ENCODE data around the gene ZNF580. TPM values are rescaled to one million over a fixed set of nuclear protein-coding genes. Genes with fewer than 3 reads are reported as not detected.
A peak's percentile ranks its signal among the peaks of the same experiment; 100 is the strongest.

The ZNF580 gene
- total and polyA plus RNA-seq, 9 of the 15 experiments (the other 6 are each of a cell fraction or from before 2014, with no cell fraction given) = 2.3 to 47.4 (median 6.0) TPM

DNA sequence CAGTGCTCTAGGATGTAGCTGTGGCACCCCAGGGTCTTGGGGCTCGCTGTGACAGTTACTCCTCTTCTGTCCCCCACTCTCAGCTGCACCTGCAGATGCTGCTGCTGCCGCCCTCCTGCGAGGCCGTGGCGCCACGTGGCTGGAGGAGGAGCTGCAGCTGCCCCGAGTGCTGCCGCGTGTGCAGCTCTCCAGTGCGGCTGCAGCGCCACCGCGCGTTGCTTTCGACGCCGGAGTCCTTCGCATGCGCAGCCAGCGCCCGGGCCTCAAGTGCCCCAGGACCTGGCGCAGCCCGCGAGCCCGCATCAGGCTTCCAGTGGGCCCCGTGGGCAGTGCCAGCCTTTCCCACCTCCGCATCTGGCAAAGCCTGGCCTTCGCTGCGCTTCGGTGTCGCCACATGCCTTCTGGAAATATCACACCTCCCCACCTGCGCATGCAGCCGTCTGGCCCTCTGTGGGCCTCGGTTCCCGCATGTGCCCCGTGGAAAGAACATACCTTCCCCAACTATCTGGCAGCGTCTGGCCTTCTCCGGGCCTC, 692 bp upstream of the ZNF580 start (continued):
- TF ChIP-seq CREB3L1 (IDR thresholded peaks at IDR 0.05; ENCODE audit: borderline replicate concordance, low read depth) = peak; percentile 98
- TF ChIP-seq PBX2 (CRISPR knock-in tag; IDR thresholded peaks at IDR 0.05; ENCODE audit: low read depth) = no peak
- no peak for TF ChIP-seq PBX2 (tag; conservative IDR thresholded peaks at IDR 0.05; ENCODE audit: low read depth)
- no peak for TF ChIP-seq TFAM (CRISPR knock-in tag; conservative IDR thresholded peaks at IDR 0.05)
- TF ChIP-seq SIN3A (IDR thresholded peaks at IDR 0.05; ENCODE audit: borderline replicate concordance in 2 of 2, control insufficient read depth in 1 of 2, low read depth in 2 of 2, low read length in 2 of 2) = peak in 1 of 2 experiments; percentile 36; a peak in 1 of 4 replicates
- TF ChIP-seq, protein P1, sequence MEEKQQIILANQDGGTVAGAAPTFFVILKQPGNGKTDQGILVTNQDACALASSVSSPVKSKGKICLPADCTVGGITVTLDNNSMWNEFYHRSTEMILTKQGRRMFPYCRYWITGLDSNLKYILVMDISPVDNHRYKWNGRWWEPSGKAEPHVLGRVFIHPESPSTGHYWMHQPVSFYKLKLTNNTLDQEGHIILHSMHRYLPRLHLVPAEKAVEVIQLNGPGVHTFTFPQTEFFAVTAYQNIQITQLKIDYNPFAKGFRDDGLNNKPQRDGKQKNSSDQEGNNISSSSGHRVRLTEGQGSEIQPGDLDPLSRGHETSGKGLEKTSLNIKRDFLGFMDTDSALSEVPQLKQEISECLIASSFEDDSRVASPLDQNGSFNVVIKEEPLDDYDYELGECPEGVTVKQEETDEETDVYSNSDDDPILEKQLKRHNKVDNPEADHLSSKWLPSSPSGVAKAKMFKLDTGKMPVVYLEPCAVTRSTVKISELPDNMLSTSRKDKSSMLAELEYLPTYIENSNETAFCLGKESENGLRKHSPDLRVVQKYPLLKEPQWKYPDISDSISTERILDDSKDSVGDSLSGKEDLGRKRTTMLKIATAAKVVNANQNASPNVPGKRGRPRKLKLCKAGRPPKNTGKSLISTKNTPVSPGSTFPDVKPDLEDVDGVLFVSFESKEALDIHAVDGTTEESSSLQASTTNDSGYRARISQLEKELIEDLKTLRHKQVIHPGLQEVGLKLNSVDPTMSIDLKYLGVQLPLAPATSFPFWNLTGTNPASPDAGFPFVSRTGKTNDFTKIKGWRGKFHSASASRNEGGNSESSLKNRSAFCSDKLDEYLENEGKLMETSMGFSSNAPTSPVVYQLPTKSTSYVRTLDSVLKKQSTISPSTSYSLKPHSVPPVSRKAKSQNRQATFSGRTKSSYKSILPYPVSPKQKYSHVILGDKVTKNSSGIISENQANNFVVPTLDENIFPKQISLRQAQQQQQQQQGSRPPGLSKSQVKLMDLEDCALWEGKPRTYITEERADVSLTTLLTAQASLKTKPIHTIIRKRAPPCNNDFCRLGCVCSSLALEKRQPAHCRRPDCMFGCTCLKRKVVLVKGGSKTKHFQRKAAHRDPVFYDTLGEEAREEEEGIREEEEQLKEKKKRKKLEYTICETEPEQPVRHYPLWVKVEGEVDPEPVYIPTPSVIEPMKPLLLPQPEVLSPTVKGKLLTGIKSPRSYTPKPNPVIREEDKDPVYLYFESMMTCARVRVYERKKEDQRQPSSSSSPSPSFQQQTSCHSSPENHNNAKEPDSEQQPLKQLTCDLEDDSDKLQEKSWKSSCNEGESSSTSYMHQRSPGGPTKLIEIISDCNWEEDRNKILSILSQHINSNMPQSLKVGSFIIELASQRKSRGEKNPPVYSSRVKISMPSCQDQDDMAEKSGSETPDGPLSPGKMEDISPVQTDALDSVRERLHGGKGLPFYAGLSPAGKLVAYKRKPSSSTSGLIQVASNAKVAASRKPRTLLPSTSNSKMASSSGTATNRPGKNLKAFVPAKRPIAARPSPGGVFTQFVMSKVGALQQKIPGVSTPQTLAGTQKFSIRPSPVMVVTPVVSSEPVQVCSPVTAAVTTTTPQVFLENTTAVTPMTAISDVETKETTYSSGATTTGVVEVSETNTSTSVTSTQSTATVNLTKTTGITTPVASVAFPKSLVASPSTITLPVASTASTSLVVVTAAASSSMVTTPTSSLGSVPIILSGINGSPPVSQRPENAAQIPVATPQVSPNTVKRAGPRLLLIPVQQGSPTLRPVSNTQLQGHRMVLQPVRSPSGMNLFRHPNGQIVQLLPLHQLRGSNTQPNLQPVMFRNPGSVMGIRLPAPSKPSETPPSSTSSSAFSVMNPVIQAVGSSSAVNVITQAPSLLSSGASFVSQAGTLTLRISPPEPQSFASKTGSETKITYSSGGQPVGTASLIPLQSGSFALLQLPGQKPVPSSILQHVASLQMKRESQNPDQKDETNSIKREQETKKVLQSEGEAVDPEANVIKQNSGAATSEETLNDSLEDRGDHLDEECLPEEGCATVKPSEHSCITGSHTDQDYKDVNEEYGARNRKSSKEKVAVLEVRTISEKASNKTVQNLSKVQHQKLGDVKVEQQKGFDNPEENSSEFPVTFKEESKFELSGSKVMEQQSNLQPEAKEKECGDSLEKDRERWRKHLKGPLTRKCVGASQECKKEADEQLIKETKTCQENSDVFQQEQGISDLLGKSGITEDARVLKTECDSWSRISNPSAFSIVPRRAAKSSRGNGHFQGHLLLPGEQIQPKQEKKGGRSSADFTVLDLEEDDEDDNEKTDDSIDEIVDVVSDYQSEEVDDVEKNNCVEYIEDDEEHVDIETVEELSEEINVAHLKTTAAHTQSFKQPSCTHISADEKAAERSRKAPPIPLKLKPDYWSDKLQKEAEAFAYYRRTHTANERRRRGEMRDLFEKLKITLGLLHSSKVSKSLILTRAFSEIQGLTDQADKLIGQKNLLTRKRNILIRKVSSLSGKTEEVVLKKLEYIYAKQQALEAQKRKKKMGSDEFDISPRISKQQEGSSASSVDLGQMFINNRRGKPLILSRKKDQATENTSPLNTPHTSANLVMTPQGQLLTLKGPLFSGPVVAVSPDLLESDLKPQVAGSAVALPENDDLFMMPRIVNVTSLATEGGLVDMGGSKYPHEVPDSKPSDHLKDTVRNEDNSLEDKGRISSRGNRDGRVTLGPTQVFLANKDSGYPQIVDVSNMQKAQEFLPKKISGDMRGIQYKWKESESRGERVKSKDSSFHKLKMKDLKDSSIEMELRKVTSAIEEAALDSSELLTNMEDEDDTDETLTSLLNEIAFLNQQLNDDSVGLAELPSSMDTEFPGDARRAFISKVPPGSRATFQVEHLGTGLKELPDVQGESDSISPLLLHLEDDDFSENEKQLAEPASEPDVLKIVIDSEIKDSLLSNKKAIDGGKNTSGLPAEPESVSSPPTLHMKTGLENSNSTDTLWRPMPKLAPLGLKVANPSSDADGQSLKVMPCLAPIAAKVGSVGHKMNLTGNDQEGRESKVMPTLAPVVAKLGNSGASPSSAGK (IDR thresholded peaks at IDR 0.05) = peak; percentile 100
- no peak for TF ChIP-seq PML (IDR thresholded peaks at IDR 0.05; ENCODE audit: low read length)
- TF ChIP-seq NUFIP1 (IDR thresholded peaks at IDR 0.05; ENCODE audit: partially characterized antibody) = no peak
- TF ChIP-seq GABPA (tag; conservative IDR thresholded peaks at IDR 0.05; ENCODE audit: low read depth) = no peak
- peak; percentile 87 for TF ChIP-seq ZBTB9 (CRISPR knock-in tag; IDR thresholded peaks at IDR 0.05)
